Fibroblast of skin of back (primary cell): ENCODE results near the gene MRPL24.

Experiments
- DNase-seq: peaks from one replicate; pipeline ENCODE4 v3.0.0-alpha.2; 2013

Gene MRPL24

GRCh38 chr1:156691665-156692440 is 49.0 kb downstream of the MRPL24 start:
- DNase-seq: no peak

GRCh38 chr1:156691191-156691590 is 49.7 kb downstream of the MRPL24 start:
- DNase-seq: no peak

DNA sequence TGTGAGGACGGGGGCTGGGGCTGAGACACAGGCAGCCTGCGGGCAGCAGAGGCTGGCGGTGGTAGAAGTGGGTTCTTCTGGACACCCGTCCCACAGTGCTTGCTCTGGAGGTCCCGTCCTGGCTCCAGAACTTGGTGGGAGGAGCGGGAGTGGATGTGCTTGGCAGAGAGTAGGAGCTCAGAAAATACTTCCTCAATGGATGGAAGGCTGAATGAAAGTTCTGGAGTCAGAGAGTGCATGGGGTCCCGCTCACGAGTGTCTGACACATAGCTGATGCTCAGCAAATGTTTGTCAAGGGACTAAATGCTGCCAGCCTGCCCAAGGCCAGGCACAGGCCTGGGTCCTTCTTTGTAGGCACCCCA is 50.2 kb downstream of the MRPL24 start:
- no peak for DNase-seq

GRCh38 chr1:156689953-156690674 is 50.8 kb downstream of the MRPL24 start:
- DNase-seq: no peak

DNA sequence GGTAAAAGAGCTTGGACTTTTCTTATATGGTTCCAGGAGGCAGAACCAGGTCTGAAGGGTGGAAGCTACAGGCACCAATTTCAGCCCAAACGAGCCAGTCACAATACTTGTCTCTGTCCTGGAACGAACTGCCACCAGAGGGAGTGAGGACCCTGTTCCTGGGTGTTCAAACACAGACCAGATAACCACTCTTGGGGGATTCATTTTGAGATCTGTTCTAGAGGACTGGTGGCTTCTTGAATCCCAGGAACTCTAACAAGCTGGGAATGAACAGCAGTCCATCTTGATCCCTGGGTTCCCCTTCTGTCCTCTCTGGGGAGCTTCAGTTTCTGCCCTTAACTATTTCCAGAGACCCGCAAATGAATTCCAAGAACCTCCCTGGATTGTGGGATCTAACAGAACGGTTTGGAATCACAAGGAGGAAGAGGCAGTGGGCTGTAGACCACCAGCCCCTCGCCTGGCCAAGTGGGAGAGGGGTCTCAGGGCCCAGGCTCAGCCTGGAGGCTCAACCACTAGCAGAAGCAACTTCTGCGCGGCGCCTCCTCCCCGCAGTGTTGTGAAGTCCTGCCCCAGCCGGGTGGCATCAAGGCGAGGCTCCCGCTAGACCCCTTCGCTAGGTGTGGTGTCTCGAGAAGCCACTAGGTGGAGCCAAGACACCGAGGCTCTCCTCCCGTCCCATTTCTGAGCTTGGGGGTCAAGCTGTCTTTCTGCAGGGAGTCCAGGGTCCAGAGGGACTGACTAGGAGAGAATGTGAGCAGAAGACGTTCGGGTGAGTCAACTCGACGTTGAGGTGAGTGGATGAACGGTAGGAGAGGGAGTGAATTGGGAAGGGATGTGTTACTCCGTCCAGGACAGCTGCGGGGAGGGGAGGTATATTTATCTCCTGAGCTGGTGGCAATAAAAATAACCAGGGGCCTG is 51.6 kb downstream of the MRPL24 start:
- peak; percentile 81 for DNase-seq
